ENCODE data around the gene ME3.
"Not testable (repeated sequence)": the region's sequence is repeated elsewhere in the genome, so short reads cannot be mapped to it uniquely, and the experiment has no call there.

The ME3 gene

DNA sequence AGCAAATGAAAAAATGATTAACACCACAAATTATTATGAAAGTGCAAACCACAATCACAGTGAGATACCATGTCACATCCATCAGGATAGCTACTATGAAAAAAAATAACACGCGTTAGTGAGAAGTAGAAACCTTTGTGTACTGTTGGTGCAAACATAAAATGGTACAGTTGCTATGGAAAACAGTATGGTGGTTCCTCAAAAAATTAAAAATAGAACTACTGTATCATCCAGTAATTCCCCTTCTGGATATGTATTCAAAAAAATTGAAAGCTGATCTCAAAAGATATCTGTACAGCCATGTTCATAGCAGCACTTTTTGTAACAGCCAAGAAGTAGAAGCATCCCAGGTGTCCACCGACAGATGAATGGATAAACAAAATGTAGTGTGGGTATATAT is 254.3 kb downstream of the ME3 start:
- H3K79me2 ChIP-seq (ENCODE audit: low read length): no peaks in the 10 kb centered on the region
- no peaks in the 10 kb centered on the region for H3K36me3 ChIP-seq (replicated peaks; ENCODE audit: insufficient read depth, low read length)

GRCh38 chr11:86416951-86417350 is 255.5 kb downstream of the ME3 start:
- not testable (repeated sequence) for H3K9me3 ChIP-seq (replicated peaks; ENCODE audit: insufficient read depth, low read length); DNase-seq; H3K4me2 ChIP-seq (ENCODE audit: low read depth, low read length)

More for the DNA sequence above, 254.3 kb downstream of the ME3 start:
- Histone ChIP-seq H3K4me2 (ENCODE audit: low read depth, low read length) (no peak overlapping the region), H3K9ac (ENCODE audit: low read length) (no peak overlapping the region), H3K4me3 (ENCODE audit: low read length) (no peak overlapping the region), H3K9me3 (replicated peaks; ENCODE audit: insufficient read depth, low read length) (no peaks in the 10 kb centered on the region), H3K27ac (ENCODE audit: low read length) (no peak overlapping the region), H3K4me1 (ENCODE audit: low read length) (no peaks in the 10 kb centered on the region), H2AFZ (ENCODE audit: low read length) (no peak overlapping the region), H3K9me2 (replicated peaks; ENCODE audit: insufficient read depth, low read length) (no peaks in the 10 kb centered on the region), H4K20me1 (ENCODE audit: insufficient read depth, low read length) (no peaks in the 10 kb centered on the region), H3F3A (ENCODE audit: insufficient read depth, low read length) (no peaks in the 10 kb centered on the region), H3K27me3 (replicated peaks; ENCODE audit: insufficient read depth, low read length) (no peaks in the 10 kb centered on the region)
- TF ChIP-seq CTCF (IDR thresholded peaks at IDR 0.05; ENCODE audit: low read length): no peak
- no peak for TF ChIP-seq EZH2 (optimal IDR thresholded peaks at IDR 0.05; ENCODE audit: low read depth, low read length)
- no peak for TF ChIP-seq EZH2phosphoT487 (IDR thresholded peaks at IDR 0.05; ENCODE audit: low read length)
- no peak for DNase-seq

GRCh38 chr11:86416494-86416893 is 255.9 kb downstream of the ME3 start:
- no peak for TF ChIP-seq EZH2phosphoT487 (IDR thresholded peaks at IDR 0.05; ENCODE audit: low read length)
- no peak for TF ChIP-seq CTCF (IDR thresholded peaks at IDR 0.05; ENCODE audit: low read length)
- no peak for TF ChIP-seq EZH2 (optimal IDR thresholded peaks at IDR 0.05; ENCODE audit: low read depth, low read length)
- Histone ChIP-seq H2AFZ (ENCODE audit: low read length) (no peak overlapping the region), H3K9me3 (replicated peaks; ENCODE audit: insufficient read depth, low read length) (no peaks in the 10 kb centered on the region), H4K20me1 (ENCODE audit: insufficient read depth, low read length) (no peaks in the 10 kb centered on the region), H3K27ac (ENCODE audit: low read length) (no peak overlapping the region), H3K4me2 (ENCODE audit: low read depth, low read length) (no peak overlapping the region), H3K4me1 (ENCODE audit: low read length) (no peaks in the 10 kb centered on the region), H3K9me2 (replicated peaks; ENCODE audit: insufficient read depth, low read length) (no peaks in the 10 kb centered on the region), H3K9ac (ENCODE audit: low read length) (no peak overlapping the region), H3K27me3 (replicated peaks; ENCODE audit: insufficient read depth, low read length) (no peaks in the 10 kb centered on the region), H3F3A (ENCODE audit: insufficient read depth, low read length) (no peaks in the 10 kb centered on the region), H3K4me3 (ENCODE audit: low read length) (no peak overlapping the region), H3K36me3 (replicated peaks; ENCODE audit: insufficient read depth, low read length) (no peaks in the 10 kb centered on the region), H3K79me2 (ENCODE audit: low read length) (no peaks in the 10 kb centered on the region)
- no peak for DNase-seq

More at GRCh38 chr11:86416951-86417350, 255.5 kb downstream of the ME3 start:
- H3K4me3 ChIP-seq (ENCODE audit: low read length); H2AFZ ChIP-seq (ENCODE audit: low read length); H3K4me1 ChIP-seq (ENCODE audit: low read length); H3K27me3 ChIP-seq (replicated peaks; ENCODE audit: insufficient read depth, low read length); H3K79me2 ChIP-seq (ENCODE audit: low read length); H3K36me3 ChIP-seq (replicated peaks; ENCODE audit: insufficient read depth, low read length); H4K20me1 ChIP-seq (ENCODE audit: insufficient read depth, low read length); H3K9ac ChIP-seq (ENCODE audit: low read length); H3K27ac ChIP-seq (ENCODE audit: low read length); H3F3A ChIP-seq (ENCODE audit: insufficient read depth, low read length); H3K9me2 ChIP-seq (replicated peaks; ENCODE audit: insufficient read depth, low read length): not testable (repeated sequence)

DNA sequence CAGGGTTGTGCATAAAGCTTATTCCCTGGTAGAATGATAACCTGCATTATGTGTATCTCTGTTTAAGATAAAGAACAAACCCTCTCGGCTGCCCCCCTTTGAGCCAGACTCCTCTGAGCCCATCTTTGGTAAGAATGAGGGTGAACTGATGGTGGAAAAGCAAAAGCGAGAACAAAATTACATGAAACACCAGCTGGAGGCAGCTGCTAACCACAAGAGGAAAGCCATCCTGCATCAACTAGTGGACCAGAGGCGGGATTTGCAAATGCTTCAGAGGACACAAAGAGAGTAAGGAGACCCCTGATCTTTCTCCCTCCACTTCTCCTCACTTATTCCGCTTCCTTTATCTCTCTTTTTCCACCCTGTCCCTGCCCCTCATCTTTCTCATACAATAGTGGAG is 257.4 kb downstream of the ME3 start:
- Histone ChIP-seq H3K9ac (ENCODE audit: low read length) (no peak overlapping the region), H3K79me2 (ENCODE audit: low read length) (no peaks in the 10 kb centered on the region), H3K36me3 (replicated peaks; ENCODE audit: insufficient read depth, low read length) (no peaks in the 10 kb centered on the region), H3K9me3 (replicated peaks; ENCODE audit: insufficient read depth, low read length) (no peaks in the 10 kb centered on the region), H4K20me1 (ENCODE audit: insufficient read depth, low read length) (no peaks in the 10 kb centered on the region), H3F3A (ENCODE audit: insufficient read depth, low read length) (no peaks in the 10 kb centered on the region), H3K27me3 (replicated peaks; ENCODE audit: insufficient read depth, low read length) (no peaks in the 10 kb centered on the region), H3K4me2 (ENCODE audit: low read depth, low read length) (no peak overlapping the region), H2AFZ (ENCODE audit: low read length) (no peak overlapping the region), H3K4me1 (ENCODE audit: low read length) (no peaks in the 10 kb centered on the region), H3K9me2 (replicated peaks; ENCODE audit: insufficient read depth, low read length) (no peaks in the 10 kb centered on the region), H3K27ac (ENCODE audit: low read length) (no peak overlapping the region), H3K4me3 (ENCODE audit: low read length) (no peak overlapping the region)
- no peak for DNase-seq
- no peak for TF ChIP-seq EZH2phosphoT487 (IDR thresholded peaks at IDR 0.05; ENCODE audit: low read length)
- no peak for TF ChIP-seq EZH2 (optimal IDR thresholded peaks at IDR 0.05; ENCODE audit: low read depth, low read length)
- TF ChIP-seq CTCF (IDR thresholded peaks at IDR 0.05; ENCODE audit: low read length): no peak

Measured in MM.1S (cell line).